ENCODE measurements around the gene RAB6B.

The RAB6B gene

DNA sequence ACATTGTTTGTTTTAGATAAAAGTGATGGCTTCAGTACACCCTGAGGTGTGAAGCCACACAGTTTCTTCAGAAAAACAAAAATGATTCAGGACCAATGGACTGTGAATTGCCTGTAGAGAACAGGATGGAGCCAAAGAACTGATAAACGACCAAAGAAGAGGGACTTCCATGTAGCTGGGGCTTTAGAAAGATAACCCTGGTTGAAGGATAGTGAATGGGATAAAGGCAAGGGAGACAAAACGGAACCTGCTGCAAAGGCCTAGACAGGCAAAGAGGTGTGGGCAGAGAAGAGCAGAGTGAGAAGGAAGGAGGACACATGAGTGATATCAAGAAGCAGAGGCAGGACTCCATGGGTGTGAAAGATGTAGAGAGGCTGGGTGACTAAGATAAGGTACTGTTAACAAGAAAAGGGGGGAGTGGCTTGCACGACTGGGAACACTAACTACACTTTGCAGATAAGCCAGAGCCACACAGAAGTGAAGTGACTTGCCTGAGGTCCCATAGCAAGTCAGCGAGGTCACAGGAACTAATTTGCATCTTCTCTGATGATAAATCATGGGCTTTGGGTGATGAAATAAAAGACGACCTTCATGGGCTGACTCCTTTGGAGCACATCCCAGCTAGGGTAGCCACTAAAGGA lies 44.3 kb downstream of the RAB6B start:
- H3K36me3 ChIP-seq, result no peaks in the 10 kb centered on the region
- H3K9me3 ChIP-seq, result no peaks in the 10 kb centered on the region
- peaks cover 21% of the 10 kb centered on the region for H3K4me1 ChIP-seq
- no peak overlapping the region for H3K4me2 ChIP-seq
- TF ChIP-seq Cebpa-rat (IDR thresholded peaks at IDR 0.05), result no peak
- H3K9ac ChIP-seq, result no peak overlapping the region
- no peaks in the 10 kb centered on the region for H3K27me3 ChIP-seq
- H3K4me3 ChIP-seq, result no peak overlapping the region
- H4K20me1 ChIP-seq, result no peaks in the 10 kb centered on the region
- H3K27ac ChIP-seq, result no peak overlapping the region

GRCh38 chr3:133850034-133850433 lies 45.6 kb downstream of the RAB6B start:
- peaks cover 7% of the 10 kb centered on the region for H3K4me1 ChIP-seq
- no peaks in the 10 kb centered on the region for H3K36me3 ChIP-seq
- no peak overlapping the region for H3K27ac ChIP-seq
- H4K20me1 ChIP-seq, result no peaks in the 10 kb centered on the region
- H3K27me3 ChIP-seq, result no peaks in the 10 kb centered on the region
- no peak overlapping the region for H3K4me2 ChIP-seq
- no peak overlapping the region for H3K9ac ChIP-seq
- no peak for TF ChIP-seq Cebpa-rat (IDR thresholded peaks at IDR 0.05)
- 0 out of 2 replicates have a peak, but pooled peaks cover 3% of the 10 kb centered on the region for H3K9me3 ChIP-seq
- H3K4me3 ChIP-seq, result no peak overlapping the region

DNA sequence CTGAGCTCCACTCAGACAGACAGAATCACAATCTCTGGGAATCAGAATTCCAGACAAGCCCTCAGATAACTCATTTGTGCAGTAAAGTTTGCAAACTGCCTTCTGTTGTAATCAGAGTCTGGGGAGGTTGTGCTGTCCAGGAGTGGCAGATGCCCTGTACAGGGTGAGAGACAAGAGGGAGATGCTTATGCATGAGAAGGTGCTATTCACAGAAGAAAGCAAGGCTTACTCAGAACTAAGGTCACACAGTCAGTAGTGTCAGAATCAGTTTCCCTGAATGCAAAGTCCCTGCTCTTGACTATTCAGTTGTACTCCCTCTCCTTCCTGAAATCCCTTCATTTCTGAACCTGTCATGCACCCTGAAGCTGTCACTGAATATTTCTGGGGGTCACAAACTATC lies 46.3 kb downstream of the RAB6B start:
- 0 out of 2 replicates have a peak, but pooled peaks cover 3% of the 10 kb centered on the region for H3K4me1 ChIP-seq
- 0 out of 2 replicates have a peak, but pooled peaks cover 3% of the 10 kb centered on the region for H3K9me3 ChIP-seq
- no peak for TF ChIP-seq Cebpa-rat (IDR thresholded peaks at IDR 0.05)
- no peak overlapping the region for H3K4me2 ChIP-seq
- H3K4me3 ChIP-seq, result no peak overlapping the region
- H3K36me3 ChIP-seq, result no peaks in the 10 kb centered on the region
- no peak overlapping the region for H3K9ac ChIP-seq
- no peak overlapping the region for H3K27ac ChIP-seq
- H4K20me1 ChIP-seq, result no peaks in the 10 kb centered on the region
- no peaks in the 10 kb centered on the region for H3K27me3 ChIP-seq

DNA sequence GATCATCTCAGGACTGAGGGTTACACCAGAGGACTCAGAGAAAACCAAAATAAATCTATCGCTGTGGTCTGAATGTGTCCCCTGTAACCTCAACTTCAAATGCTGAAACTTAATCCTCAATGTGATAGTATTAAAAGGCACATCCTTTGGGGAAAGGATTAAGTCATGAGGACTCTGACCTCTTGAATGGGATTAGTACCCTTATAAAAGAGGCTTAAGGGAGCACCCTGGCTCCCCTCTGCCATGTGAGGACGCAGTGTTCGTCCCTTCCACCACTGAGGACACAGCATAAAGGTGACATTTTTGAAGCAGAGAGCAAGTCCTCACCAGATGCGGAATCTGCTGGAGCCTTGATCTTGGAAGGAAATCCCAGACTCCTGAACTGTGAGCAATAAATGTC lies 50.6 kb downstream of the RAB6B start:
- Histone ChIP-seq H3K4me3 (no peak overlapping the region), H3K4me1 (no peaks in the 10 kb centered on the region), H3K36me3 (no peaks in the 10 kb centered on the region), H3K9me3 (0 out of 2 replicates have a peak, but pooled peaks cover 3% of the 10 kb centered on the region), H4K20me1 (no peaks in the 10 kb centered on the region), H3K9ac (no peak overlapping the region), H3K4me2 (no peak overlapping the region), H3K27ac (no peak overlapping the region), H3K27me3 (no peaks in the 10 kb centered on the region)
- no peak for TF ChIP-seq Cebpa-rat (IDR thresholded peaks at IDR 0.05)

DNA sequence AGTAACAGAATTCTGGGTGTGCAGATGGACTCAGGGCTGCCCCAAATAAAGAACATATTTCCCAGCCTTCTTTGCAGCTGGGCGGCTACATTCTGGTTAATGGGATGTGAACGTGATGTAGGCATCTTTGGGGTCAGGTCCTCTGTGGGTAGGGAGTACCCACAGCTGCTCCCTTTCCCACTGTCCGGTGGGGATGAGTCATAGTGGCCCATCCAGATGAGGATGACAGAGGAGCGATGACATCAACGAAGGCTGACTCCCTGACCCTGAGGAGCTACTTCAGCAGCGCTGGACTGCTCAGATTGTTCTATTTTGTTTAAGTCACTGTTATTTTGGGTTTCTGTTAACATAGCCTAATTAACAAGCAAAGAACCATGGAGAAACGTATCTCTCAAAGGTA lies 52.0 kb downstream of the RAB6B start:
- TF ChIP-seq Cebpa-rat (IDR thresholded peaks at IDR 0.05), result no peak
- no peaks in the 10 kb centered on the region for H3K36me3 ChIP-seq
- no peaks in the 10 kb centered on the region for H4K20me1 ChIP-seq
- no peaks in the 10 kb centered on the region for H3K27me3 ChIP-seq
- H3K4me2 ChIP-seq, result no peak overlapping the region
- no peak overlapping the region for H3K27ac ChIP-seq
- no peaks in the 10 kb centered on the region for H3K4me1 ChIP-seq
- 0 out of 2 replicates have a peak, but pooled peaks cover 3% of the 10 kb centered on the region for H3K9me3 ChIP-seq
- no peak overlapping the region for H3K9ac ChIP-seq
- no peak overlapping the region for H3K4me3 ChIP-seq

GRCh38 chr3:133842158-133842557 lies 53.5 kb downstream of the RAB6B start:
- no peak for TF ChIP-seq Cebpa-rat (IDR thresholded peaks at IDR 0.05)
- Histone ChIP-seq H3K36me3 (no peaks in the 10 kb centered on the region), H3K9me3 (0 out of 2 replicates have a peak, but pooled peaks cover 3% of the 10 kb centered on the region), H3K4me2 (no peak overlapping the region), H4K20me1 (no peaks in the 10 kb centered on the region), H3K27ac (no peak overlapping the region), H3K4me1 (peaks cover 11% of the 10 kb centered on the region), H3K4me3 (no peak overlapping the region), H3K27me3 (no peaks in the 10 kb centered on the region), H3K9ac (no peak overlapping the region)

DNA sequence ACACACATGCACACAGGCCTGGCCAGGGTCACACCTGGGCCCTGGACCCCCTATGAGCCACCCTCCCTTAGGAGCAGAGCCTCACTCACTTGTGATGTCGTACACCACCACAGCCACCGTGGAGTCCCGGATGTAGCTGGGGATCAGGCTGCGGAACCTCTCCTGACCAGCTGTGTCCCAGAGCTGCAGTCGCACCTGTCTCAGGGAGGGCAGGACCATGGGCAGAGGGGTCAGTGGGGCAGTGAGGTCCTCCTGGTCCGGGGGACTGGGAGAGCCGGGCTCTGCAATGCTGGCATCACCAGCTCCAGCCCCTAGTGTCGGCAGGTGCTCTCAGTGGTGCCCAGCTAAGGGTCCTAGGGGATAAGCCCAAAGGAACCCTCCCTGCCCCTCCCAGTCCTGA lies 54.5 kb downstream of the RAB6B start:
- Histone ChIP-seq H3K4me1 (peaks cover 11% of the 10 kb centered on the region), H3K9ac (no peak overlapping the region), H3K9me3 (0 out of 2 replicates have a peak, but pooled peaks cover 3% of the 10 kb centered on the region), H4K20me1 (no peaks in the 10 kb centered on the region), H3K27me3 (no peaks in the 10 kb centered on the region), H3K4me3 (no peak overlapping the region), H3K27ac (no peak overlapping the region), H3K4me2 (no peak overlapping the region), H3K36me3 (no peaks in the 10 kb centered on the region)
- no peak for TF ChIP-seq Cebpa-rat (IDR thresholded peaks at IDR 0.05)

- H3K4me3 ChIP-seq, result no peak overlapping the region
- H4K20me1 ChIP-seq, result no peaks in the 10 kb centered on the region
These were observed 54.9 kb downstream of the RAB6B start for GRCh38 chr3:133840767-133841166.

DNA sequence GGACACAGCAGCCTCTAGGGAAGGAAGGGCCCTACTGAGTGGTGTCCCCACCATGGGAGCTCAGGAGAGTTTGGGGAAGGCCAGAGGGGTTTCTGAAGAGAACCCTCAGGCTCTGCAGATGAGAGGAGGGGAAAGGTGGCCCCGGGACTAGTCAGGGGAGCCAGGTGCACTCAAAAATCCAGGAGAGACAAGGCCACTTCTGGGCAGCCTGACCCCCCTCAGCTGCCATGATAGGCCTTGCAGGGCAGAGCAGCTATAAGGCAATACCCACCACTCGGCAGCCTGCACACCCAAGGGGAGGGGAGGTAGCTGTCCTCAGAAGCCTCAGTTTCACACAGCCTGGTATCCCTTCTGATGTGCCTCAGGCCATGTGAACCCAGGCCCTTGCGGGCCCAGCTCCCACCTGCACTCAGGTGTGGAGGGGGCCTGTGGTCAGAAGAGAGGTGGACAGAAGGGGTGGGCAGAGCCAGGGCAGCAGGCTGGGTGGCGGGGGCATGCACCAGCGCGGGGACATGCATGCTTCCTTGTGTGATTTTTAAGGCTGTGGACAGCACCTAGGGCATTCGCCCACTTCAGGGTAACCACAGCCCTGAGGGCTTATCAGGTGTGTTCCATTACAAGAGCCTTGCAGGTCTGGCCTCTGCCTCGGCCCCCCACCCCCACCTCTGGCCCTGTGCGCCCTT lies 55.5 kb downstream of the RAB6B start:
- Histone ChIP-seq H3K27ac (no peak overlapping the region), H3K27me3 (no peaks in the 10 kb centered on the region), H3K4me1 (peaks cover 11% of the 10 kb centered on the region), H3K9me3 (0 out of 2 replicates have a peak, but pooled peaks cover 1% of the 10 kb centered on the region), H4K20me1 (no peaks in the 10 kb centered on the region), H3K36me3 (no peaks in the 10 kb centered on the region), H3K9ac (no peak overlapping the region), H3K4me2 (no peak overlapping the region), H3K4me3 (no peak overlapping the region)
- no peak for TF ChIP-seq Cebpa-rat (IDR thresholded peaks at IDR 0.05)

More at GRCh38 chr3:133840767-133841166, 54.9 kb downstream of the RAB6B start:
- H3K9ac ChIP-seq, result no peak overlapping the region
- no peaks in the 10 kb centered on the region for H3K27me3 ChIP-seq
- no peak overlapping the region for H3K4me2 ChIP-seq
- H3K36me3 ChIP-seq, result no peaks in the 10 kb centered on the region
- TF ChIP-seq Cebpa-rat (IDR thresholded peaks at IDR 0.05), result no peak
- H3K4me1 ChIP-seq, result peaks cover 11% of the 10 kb centered on the region
- H3K27ac ChIP-seq, result no peak overlapping the region
- H3K9me3 ChIP-seq, result 0 out of 2 replicates have a peak, but pooled peaks cover 3% of the 10 kb centered on the region

All from BLaER1 (cell line).